Subcutaneous abdominal adipose tissue (tissue), 5 donors: ENCODE measurements around the gene NPY5R.

ENCODE experiments used
- H3K27ac ChIP-seq: one replicate; pipeline ENCODE4 v1.7.0; 2013; ENCODE audit warnings: low read depth, mild to moderate bottlenecking, inconsistent platforms, low read length, moderate library complexity
- H3K27me3 ChIP-seq, 5 donors: one replicate each; pipeline ENCODE4 v1.7.0; 2013; ENCODE audit warnings: low read length in 5 of 5, inconsistent platforms in 1 of 5; ENCODE audit not compliant: control insufficient read depth in 5 of 5, insufficient read depth in 4 of 5
- H3K36me3 ChIP-seq, 5 donors: one replicate each; pipeline ENCODE4 v1.7.0; 2013; ENCODE audit warnings: low read length in 5 of 5; ENCODE audit not compliant: control insufficient read depth in 5 of 5, insufficient read depth in 5 of 5
- H3K4me1 ChIP-seq, 5 donors: one replicate each; pipeline ENCODE4 v1.7.0; 2013; ENCODE audit warnings: low read length in 5 of 5, mild to moderate bottlenecking in 3 of 5, moderate library complexity in 1 of 5; ENCODE audit not compliant: control insufficient read depth in 5 of 5, insufficient read depth in 5 of 5
- H3K4me3 ChIP-seq, 5 donors: one replicate each; pipeline ENCODE4 v1.7.0; 2013; ENCODE audit warnings: low read length in 5 of 5, low read depth in 1 of 5
- H3K9ac ChIP-seq, 5 donors: one replicate each; pipeline ENCODE4 v1.7.0; 2013; ENCODE audit warnings: low read length in 5 of 5, mild to moderate bottlenecking in 4 of 5, moderate library complexity in 3 of 5
- H3K9me3 ChIP-seq, 5 donors: one replicate each; pipeline ENCODE4 v1.7.0; 2013; ENCODE audit warnings: low read length in 5 of 5; ENCODE audit not compliant: control insufficient read depth in 5 of 5
- donor health status: healthy.
- donor health status: healthy.
- donor health status: healthy.
- donor health status: healthy.
- donor health status: healthy.

The NPY5R gene

GRCh38 chr4:163384434-163384833 is 40.7 kb downstream of the NPY5R start:
- H3K4me3 ChIP-seq, result no peak overlapping the region
- no peak overlapping the region for H3K27ac ChIP-seq
- H3K4me1 ChIP-seq, result peaks cover 0 to 8% (median 0%) of the 10 kb centered on the region in 5 donors
- H3K9me3 ChIP-seq, result no peaks in the 10 kb centered on the region
- no peak overlapping the region for H3K9ac ChIP-seq
- no peaks in the 10 kb centered on the region for H3K27me3 ChIP-seq
- H3K36me3 ChIP-seq, result no peaks in the 10 kb centered on the region

- no peaks in the 10 kb centered on the region for H3K27me3 ChIP-seq
- H3K9me3 ChIP-seq, result no peaks in the 10 kb centered on the region
- no peak overlapping the region for H3K27ac ChIP-seq
- peaks cover 0 to 8% (median 0%) of the 10 kb centered on the region in 5 donors for H3K4me1 ChIP-seq
- no peaks in the 10 kb centered on the region for H3K36me3 ChIP-seq
- no peak overlapping the region for H3K4me3 ChIP-seq
- no peak overlapping the region for H3K9ac ChIP-seq
These were observed 41.2 kb downstream of the NPY5R start for GRCh38 chr4:163384926-163385325.

DNA sequence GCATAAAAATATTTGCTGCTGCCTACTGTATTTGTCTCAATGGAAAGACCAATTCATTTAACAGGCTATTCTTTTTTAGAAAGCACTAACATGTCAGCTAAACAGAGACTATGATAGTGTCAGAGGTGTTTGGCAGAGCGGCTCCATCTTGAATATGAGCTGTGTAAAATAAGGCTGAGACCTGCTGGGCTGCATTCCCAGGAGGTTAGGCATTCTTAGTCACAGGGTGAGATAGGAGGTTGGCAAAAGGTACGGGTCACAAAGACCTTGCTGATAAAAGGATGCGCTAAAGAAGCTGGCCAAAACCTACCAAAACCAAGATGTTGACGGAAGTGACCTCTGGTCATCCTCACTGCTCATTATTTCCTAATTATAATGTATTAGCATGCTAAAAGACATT is 41.8 kb downstream of the NPY5R start:
- no peak overlapping the region for H3K4me3 ChIP-seq
- H3K4me1 ChIP-seq, result peaks cover 0 to 8% (median 0%) of the 10 kb centered on the region in 5 donors
- no peaks in the 10 kb centered on the region for H3K36me3 ChIP-seq
- H3K27me3 ChIP-seq, result no peaks in the 10 kb centered on the region
- no peak overlapping the region for H3K27ac ChIP-seq
- no peaks in the 10 kb centered on the region for H3K9me3 ChIP-seq
- no peak overlapping the region for H3K9ac ChIP-seq

- no peaks in the 10 kb centered on the region for H3K27me3 ChIP-seq
- no peak overlapping the region for H3K9ac ChIP-seq
- H3K27ac ChIP-seq, result no peak overlapping the region
- no peaks in the 10 kb centered on the region for H3K36me3 ChIP-seq
- H3K4me1 ChIP-seq, result no peaks in the 10 kb centered on the region
- H3K4me3 ChIP-seq, result no peak overlapping the region
- H3K9me3 ChIP-seq, result no peaks in the 10 kb centered on the region
These were observed 48.1 kb downstream of the NPY5R start for GRCh38 chr4:163391756-163392155.

DNA sequence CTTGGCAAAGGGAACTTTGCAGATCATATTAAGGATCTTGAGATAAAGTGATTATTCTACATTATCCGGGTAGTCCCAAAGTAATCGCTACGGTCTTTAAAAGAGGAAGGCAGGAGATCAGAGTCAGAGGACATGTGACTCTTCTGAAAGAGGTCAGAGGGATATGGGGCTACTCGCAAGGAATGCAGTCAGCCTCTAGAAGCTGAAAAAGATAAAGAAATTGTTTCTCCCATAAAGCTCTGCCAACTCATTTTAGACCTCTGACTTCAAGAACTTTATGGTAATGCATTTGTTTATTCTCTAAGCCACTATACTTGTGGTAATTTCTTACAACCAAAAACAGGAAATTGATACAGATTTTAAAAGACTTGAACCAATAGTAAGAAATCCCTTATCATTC is 48.6 kb downstream of the NPY5R start:
- no peak overlapping the region for H3K4me3 ChIP-seq
- no peak overlapping the region for H3K9ac ChIP-seq
- no peaks in the 10 kb centered on the region for H3K27me3 ChIP-seq
- H3K9me3 ChIP-seq, result no peaks in the 10 kb centered on the region
- no peak overlapping the region for H3K27ac ChIP-seq
- no peaks in the 10 kb centered on the region for H3K36me3 ChIP-seq
- H3K4me1 ChIP-seq, result no peaks in the 10 kb centered on the region

- no peaks in the 10 kb centered on the region for H3K4me1 ChIP-seq
- H3K27ac ChIP-seq, result no peak overlapping the region
- H3K9ac ChIP-seq, result no peak overlapping the region
These were observed 49.8 kb downstream of the NPY5R start for GRCh38 chr4:163393471-163393870.

GRCh38 chr4:163395055-163395454 is 51.4 kb downstream of the NPY5R start:
- Histone ChIP-seq H3K36me3 (no peaks in the 10 kb centered on the region), H3K4me1 (no peaks in the 10 kb centered on the region), H3K27ac (no peak overlapping the region), H3K9me3 (no peaks in the 10 kb centered on the region), H3K9ac (no peak overlapping the region), H3K4me3 (no peak overlapping the region), H3K27me3 (no peaks in the 10 kb centered on the region)

More at GRCh38 chr4:163393471-163393870, 49.8 kb downstream of the NPY5R start:
- Histone ChIP-seq H3K27me3 (no peaks in the 10 kb centered on the region), H3K4me3 (no peak overlapping the region), H3K9me3 (no peaks in the 10 kb centered on the region), H3K36me3 (no peaks in the 10 kb centered on the region)

GRCh38 chr4:163395758-163396157 is 52.1 kb downstream of the NPY5R start:
- H3K9me3 ChIP-seq, result no peaks in the 10 kb centered on the region
- H3K4me1 ChIP-seq, result no peaks in the 10 kb centered on the region
- H3K9ac ChIP-seq, result no peak overlapping the region
- no peaks in the 10 kb centered on the region for H3K36me3 ChIP-seq
- H3K27ac ChIP-seq, result no peak overlapping the region
- no peaks in the 10 kb centered on the region for H3K27me3 ChIP-seq
- no peak overlapping the region for H3K4me3 ChIP-seq

- Histone ChIP-seq H3K9me3 (no peaks in the 10 kb centered on the region), H3K4me1 (no peaks in the 10 kb centered on the region), H3K4me3 (no peak overlapping the region), H3K9ac (no peak overlapping the region), H3K27ac (no peak overlapping the region), H3K27me3 (no peaks in the 10 kb centered on the region), H3K36me3 (no peaks in the 10 kb centered on the region)
These were observed 54.5 kb downstream of the NPY5R start for GRCh38 chr4:163398238-163398637.

- Histone ChIP-seq H3K4me1 (peaks cover 0 to 4% (median 0%) of the 10 kb centered on the region in 5 donors), H3K9ac (no peak overlapping the region), H3K9me3 (no peaks in the 10 kb centered on the region), H3K4me3 (no peak overlapping the region), H3K27ac (no peak overlapping the region), H3K27me3 (no peaks in the 10 kb centered on the region), H3K36me3 (no peaks in the 10 kb centered on the region)
These were observed 57.2 kb downstream of the NPY5R start for GRCh38 chr4:163400911-163401310.
